Measurements from ENCODE around the gene SUV39H1.
"Not testable (repeated sequence)": the region's sequence is repeated elsewhere in the genome, so short reads cannot be mapped to it uniquely, and the experiment has no call there.

Gene SUV39H1

GRCh38 chrX:48689208-48689920, 7.2 kb upstream of the SUV39H1 start:
- in situ Hi-C loops (cut with HindIII; ENCODE audit: low sequenced_read_pairs) = no loop called here
- no peak for TF ChIP-seq CTCF (IDR thresholded peaks at IDR 0.05; ENCODE audit: low read depth, low read length, missing control alignments)
- H3K4me3 ChIP-seq (ENCODE audit: low read depth, low read length) = no peak overlapping the region
- DNase-seq (ENCODE audit: low read depth) = no peak

GRCh38 chrX:48691746-48692145, 4.8 kb upstream of the SUV39H1 start:
- in situ Hi-C loops (cut with HindIII; ENCODE audit: low sequenced_read_pairs) = not testable (repeated sequence)

GRCh38 chrX:48694776-48695533, 1.6 kb upstream of the SUV39H1 start:
- no peak for TF ChIP-seq CTCF (IDR thresholded peaks at IDR 0.05; ENCODE audit: low read depth, low read length, missing control alignments)
- in situ Hi-C loops (cut with HindIII; ENCODE audit: low sequenced_read_pairs) = no loop called here
- no peak for DNase-seq (ENCODE audit: low read depth)
- no peak overlapping the region for H3K4me3 ChIP-seq (ENCODE audit: low read depth, low read length)

More at GRCh38 chrX:48691746-48692145, 4.8 kb upstream of the SUV39H1 start:
- DNase-seq (ENCODE audit: low read depth); H3K4me3 ChIP-seq (ENCODE audit: low read depth, low read length): not testable (repeated sequence)

GRCh38 chrX:48695534-48695896, 1.0 kb upstream of the SUV39H1 start:
- no peak overlapping the region for H3K4me3 ChIP-seq (ENCODE audit: low read depth, low read length)
- no peak for DNase-seq (ENCODE audit: low read depth)
- TF ChIP-seq CTCF (IDR thresholded peaks at IDR 0.05; ENCODE audit: low read depth, low read length, missing control alignments) = no peak
- in situ Hi-C loops (cut with HindIII; ENCODE audit: low sequenced_read_pairs) = no loop called here

- in situ Hi-C loops (cut with HindIII; ENCODE audit: low sequenced_read_pairs) = no loop called here
- peak overlapping the region; percentile 48 for H3K4me3 ChIP-seq (ENCODE audit: low read depth, low read length)
- no peak for TF ChIP-seq CTCF (IDR thresholded peaks at IDR 0.05; ENCODE audit: low read depth, low read length, missing control alignments)
- DNase-seq (ENCODE audit: low read depth) = no peak
These were observed 621 bp upstream of the SUV39H1 start for GRCh38 chrX:48695925-48696300.

GRCh38 chrX:48696909-48697727, 584 bp downstream of the SUV39H1 start:
- in situ Hi-C loops (cut with HindIII; ENCODE audit: low sequenced_read_pairs) = no loop called here
- no peak for DNase-seq (ENCODE audit: low read depth)
- peak overlapping the region; percentile 48 for H3K4me3 ChIP-seq (ENCODE audit: low read depth, low read length)
- no peak for TF ChIP-seq CTCF (IDR thresholded peaks at IDR 0.05; ENCODE audit: low read depth, low read length, missing control alignments)
